Neural progenitor cell (in vitro differentiated cells): ENCODE measurements around the gene KHDRBS1. TPM values are rescaled to one million over a fixed set of nuclear protein-coding genes. Genes with fewer than 3 reads are reported as not detected.

Experiments used
- DNase-seq: peaks from one replicate; pipeline ENCODE4 v3.0.0-alpha.2; 2016; ENCODE audit warnings: low spot score
- H2AFZ ChIP-seq: fragments of 200-600 bp; sonication (generic); replicated peaks from 2 replicates; pipeline ENCODE4 v1.6.1; 2016; ENCODE audit warnings: antibody characterized with exemption
- H3F3A ChIP-seq: fragments of 200-600 bp; sonication (generic); 2 replicates; pipeline ENCODE4 v1.6.1; 2016; ENCODE audit warnings: antibody characterized with exemption, low read depth
- H3K27ac ChIP-seq: fragments of 200-600 bp; sonication (generic); 2 replicates; pipeline ENCODE4 v1.5.1; 2016; ENCODE audit warnings: mild to moderate bottlenecking
- H3K27me3 ChIP-seq: fragments of 200-600 bp; sonication (generic); 2 replicates; pipeline ENCODE4 v1.6.1; 2016; ENCODE audit warnings: mild to moderate bottlenecking, moderate library complexity
- H3K36me3 ChIP-seq: fragments of 200-600 bp; sonication (generic); 2 replicates; pipeline ENCODE4 v1.5.1; 2016
- H3K4me1 ChIP-seq: fragments of 200-600 bp; sonication (generic); 2 replicates; pipeline ENCODE4 v1.6.1; 2016; ENCODE audit warnings: mixed run types
- H3K4me2 ChIP-seq: fragments of 200-600 bp; sonication (generic); 2 replicates; pipeline ENCODE4 v1.6.1; 2016
- H3K4me3 ChIP-seq: fragments of 200-600 bp; sonication (generic); 2 replicates; pipeline ENCODE4 v1.5.1; 2016
- H3K79me2 ChIP-seq: fragments of 200-600 bp; sonication (generic); 2 replicates; pipeline ENCODE4 v1.6.1; 2016; ENCODE audit warnings: low read depth
- H3K9ac ChIP-seq: fragments of 200-600 bp; sonication (generic); 2 replicates; pipeline ENCODE4 v1.6.1; 2016
- H3K9me3 ChIP-seq: fragments of 200-600 bp; sonication (generic); 2 replicates; pipeline ENCODE4 v1.5.1; 2016; ENCODE audit warnings: low read depth
- H4K20me1 ChIP-seq: fragments of 200-600 bp; sonication (generic); 2 replicates; pipeline ENCODE4 v1.6.1; 2016; ENCODE audit warnings: low read depth
- H3K27ac Mint-ChIP-seq: 3 replicates; pipeline ENCODE4 v1.8.0; 2021; ENCODE audit warnings: mixed read lengths
- H3K27me3 Mint-ChIP-seq: 2 replicates; pipeline ENCODE4 v1.8.0; 2022; ENCODE audit warnings: low read depth, mild to moderate bottlenecking, inconsistent platforms, moderate library complexity, mixed read lengths; ENCODE audit not compliant: insufficient read depth
- H3K36me3 Mint-ChIP-seq: 3 replicates; pipeline ENCODE4 v1.8.0; 2021; ENCODE audit warnings: mixed read lengths
- H3K4me1 Mint-ChIP-seq: 3 replicates; pipeline ENCODE4 v1.8.0; 2021; ENCODE audit warnings: mixed read lengths
- H3K4me3 Mint-ChIP-seq: 3 replicates; pipeline ENCODE4 v1.8.0; 2021; ENCODE audit warnings: mild to moderate bottlenecking, moderate library complexity, mixed read lengths
- H3K9me3 Mint-ChIP-seq: 3 replicates; pipeline ENCODE4 v1.8.0; 2020; ENCODE audit warnings: mixed read lengths
- CTCF ChIP-seq: fragments of 200-600 bp; sonication (generic); IDR thresholded peaks from 2 replicates; pipeline ENCODE4 v1.5.1; 2017; ENCODE audit warnings: antibody characterized with exemption, mild to moderate bottlenecking
- EZH2 ChIP-seq: fragments of 200-600 bp; sonication (generic); IDR thresholded peaks from 2 replicates; pipeline ENCODE4 v1.6.1; 2017; ENCODE audit warnings: antibody characterized with exemption, mild to moderate bottlenecking, moderate library complexity
- EZH2phosphoT487 ChIP-seq: fragments of 200-600 bp; sonication (generic); IDR thresholded peaks from 2 replicates; pipeline ENCODE4 v1.6.1; 2017; ENCODE audit warnings: antibody characterized with exemption
- total RNA-seq: library from RNA; depleted of rRNA; stranded (reverse); fragments of >200 nt; gene quantifications from 2 replicates; pipeline ENCODE4 v1.2.3, GENCODE V29; 2015; ENCODE audit warnings: low replicate concordance

The KHDRBS1 gene
- total RNA-seq, 1 donor from 2014 or later = 201 TPM

- Histone ChIP-seq H3K27ac (peak overlapping the region; percentile 94), H3K9ac (peak overlapping the region; percentile 50), H3K27me3 (no peaks in the 10 kb centered on the region), H4K20me1 (peaks cover 14% of the 10 kb centered on the region), H3K36me3 (no peaks in the 10 kb centered on the region), H3K4me2 (peak overlapping the region; percentile 87), H3F3A (peaks cover 37% of the 10 kb centered on the region), H3K9me3 (no peaks in the 10 kb centered on the region), H3K4me1 (peaks cover 34% of the 10 kb centered on the region), H2AFZ (peak overlapping the region; percentile 67), H3K79me2 (peaks cover 18% of the 10 kb centered on the region), H3K4me3 (peak overlapping the region; percentile 86)
- Mint-ChIP-seq H3K36me3 (peaks cover 4% of the 10 kb centered on the region), H3K27ac (peak overlapping the region; percentile 84), H3K9me3 (no peaks in the 10 kb centered on the region), H3K4me3 (peak overlapping the region; percentile 87), H3K4me1 (peaks cover 27% of the 10 kb centered on the region), H3K27me3 (peaks cover 6% of the 10 kb centered on the region)
- TF ChIP-seq CTCF (no peak), EZH2phosphoT487 (no peak), EZH2 (no peak)
- no peak for DNase-seq
These were observed 58.3 kb downstream of the KHDRBS1 start for GRCh38 chr1:32071758-32072621.

GRCh38 chr1:32072622-32073298, 59.1 kb downstream of the KHDRBS1 start, which contains the start of gene TMEM39B:
Gene TMEM39B, plus strand, starts transcription at chr1:32072939. Its CDS starts 109 bp downstream, at chr1:32073048.
- H3K4me3 Mint-ChIP-seq = peak within 1 kb of the TSS; percentile 87
- H3K27ac Mint-ChIP-seq = peak within 1 kb of the TSS; percentile 88
- no peaks in the 10 kb centered on the region for H3K27me3 ChIP-seq
- peak within 1 kb of the TSS; percentile 61 for H3K9ac ChIP-seq
- peaks cover under 1% of the 10 kb centered on the region for H3K27me3 Mint-ChIP-seq
- H3K4me3 ChIP-seq = peak within 1 kb of the TSS; percentile 86
- no peaks in the 10 kb centered on the region for H3K9me3 Mint-ChIP-seq
- H2AFZ ChIP-seq = peak within 1 kb of the TSS; percentile 67
- H3K36me3 ChIP-seq = no peaks in the 10 kb centered on the region
- H3F3A ChIP-seq = peaks cover 30% of the 10 kb centered on the region
- peaks cover 29% of the 10 kb centered on the region for H3K4me1 Mint-ChIP-seq
- H4K20me1 ChIP-seq = peaks cover 14% of the 10 kb centered on the region
- H3K4me2 ChIP-seq = peak within 1 kb of the TSS; percentile 87
- peaks cover 34% of the 10 kb centered on the region for H3K4me1 ChIP-seq
- H3K9me3 ChIP-seq = no peaks in the 10 kb centered on the region
- H3K79me2 ChIP-seq = peaks cover 18% of the 10 kb centered on the region
- peak; percentile 99 for DNase-seq
- peak within 1 kb of the TSS; percentile 94 for H3K27ac ChIP-seq
- TF ChIP-seq CTCF = no peak
- TF ChIP-seq EZH2 = no peak
- no peak for TF ChIP-seq EZH2phosphoT487
- peaks cover 10% of the 10 kb centered on the region for H3K36me3 Mint-ChIP-seq

GRCh38 chr1:32073299-32074229, 59.9 kb downstream of the KHDRBS1 start:
- Histone ChIP-seq H3K27ac (no peak overlapping the region), H2AFZ (no peak overlapping the region)

More at GRCh38 chr1:32073299-32074229, 59.9 kb downstream of the KHDRBS1 start:
- Mint-ChIP-seq H3K4me3 (peak overlapping the region; percentile 87), H3K9me3 (no peaks in the 10 kb centered on the region), H3K36me3 (peaks cover 10% of the 10 kb centered on the region), H3K4me1 (peaks cover 24% of the 10 kb centered on the region), H3K27me3 (no peaks in the 10 kb centered on the region), H3K27ac (peak overlapping the region; percentile 88)
- Histone ChIP-seq H3K4me1 (peaks cover 29% of the 10 kb centered on the region), H3K36me3 (no peaks in the 10 kb centered on the region), H3F3A (peaks cover 24% of the 10 kb centered on the region), H3K27me3 (no peaks in the 10 kb centered on the region), H3K4me2 (peak overlapping the region; percentile 87), H3K4me3 (peak overlapping the region; percentile 86), H3K9ac (no peak overlapping the region), H4K20me1 (peaks cover 14% of the 10 kb centered on the region), H3K79me2 (peaks cover 18% of the 10 kb centered on the region), H3K9me3 (no peaks in the 10 kb centered on the region)
- DNase-seq = peak; percentile 98
- TF ChIP-seq EZH2 = no peak
- peak; percentile 64 for TF ChIP-seq CTCF
- no peak for TF ChIP-seq EZH2phosphoT487
